ACC112 (cell line): Measurements from ENCODE around the gene TPT1.
A peak's percentile ranks its signal among the peaks of the same experiment; 100 is the strongest.
"Not testable (repeated sequence)": the region's sequence is repeated elsewhere in the genome, so short reads cannot be mapped to it uniquely, and the experiment has no call there.

Source experiments
- H2AFZ ChIP-seq: fragments of 200-600 bp; sonication (generic); one replicate; pipeline ENCODE4 v1.6.0; 2017; ENCODE audit warnings: antibody characterized with exemption, low read length; ENCODE audit not compliant: unreplicated experiment
- H3K27ac ChIP-seq: fragments of 200-600 bp; sonication (generic); 2 replicates; pipeline ENCODE4 v1.5.1; 2014; ENCODE audit warnings: low read depth, mild to moderate bottlenecking, antibody characterized with exemption, low read length, moderate library complexity
- H3K27me3 ChIP-seq: fragments of 200-600 bp; sonication (generic); 2 replicates; pipeline ENCODE4 v1.6.1; 2014; ENCODE audit warnings: mild to moderate bottlenecking, antibody characterized with exemption, low read length, moderate library complexity, mixed read lengths; ENCODE audit not compliant: insufficient read depth
- H3K36me3 ChIP-seq: fragments of 200-600 bp; sonication (generic); 2 replicates; pipeline ENCODE4 v1.6.1; 2016; ENCODE audit warnings: mild to moderate bottlenecking, antibody characterized with exemption, low read length, moderate library complexity, mixed read lengths; ENCODE audit not compliant: insufficient read depth
- H3K4me1 ChIP-seq: fragments of 200-600 bp; sonication (generic); one replicate; pipeline ENCODE4 v1.6.1; 2016; ENCODE audit warnings: low read length, mixed read lengths; ENCODE audit not compliant: insufficient read depth, unreplicated experiment, control insufficient read depth
- H3K4me3 ChIP-seq: fragments of 200-600 bp; sonication (generic); 2 replicates; pipeline ENCODE4 v1.5.1; 2014; ENCODE audit warnings: mild to moderate bottlenecking, low read depth, low read length
- H3K79me2 ChIP-seq: fragments of 200-600 bp; sonication (generic); one replicate; pipeline ENCODE4 v1.6.0; 2016; ENCODE audit warnings: low read length; ENCODE audit not compliant: control insufficient read depth, unreplicated experiment, insufficient read depth

The TPT1 gene

DNA sequence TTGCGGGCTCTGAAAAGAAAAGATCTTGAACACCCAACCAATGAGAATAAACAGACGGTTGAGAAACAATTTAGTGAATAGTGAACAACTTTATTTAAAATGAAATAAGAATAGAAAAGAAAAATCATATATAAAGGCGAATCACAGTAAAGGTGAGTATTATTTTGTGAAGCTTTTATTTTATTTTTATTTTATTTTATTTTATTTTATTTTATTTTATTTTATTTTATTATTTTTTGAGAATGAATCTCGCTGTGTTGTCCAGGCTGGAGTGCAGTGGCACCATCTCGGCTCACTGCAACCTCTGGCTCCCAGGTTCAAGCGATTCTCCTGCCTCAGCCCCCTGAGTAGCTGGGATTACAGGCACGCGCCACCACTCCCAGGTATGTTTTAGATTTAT is 3.1 kb upstream of the TPT1 start:
- H3K4me1 ChIP-seq, H2AFZ ChIP-seq, H3K27me3 ChIP-seq, H3K27ac ChIP-seq, H3K4me3 ChIP-seq: not testable (repeated sequence)
- H3K36me3 ChIP-seq = peaks cover 13% of the 10 kb centered on the region
- peaks cover 35% of the 10 kb centered on the region for H3K79me2 ChIP-seq

DNA sequence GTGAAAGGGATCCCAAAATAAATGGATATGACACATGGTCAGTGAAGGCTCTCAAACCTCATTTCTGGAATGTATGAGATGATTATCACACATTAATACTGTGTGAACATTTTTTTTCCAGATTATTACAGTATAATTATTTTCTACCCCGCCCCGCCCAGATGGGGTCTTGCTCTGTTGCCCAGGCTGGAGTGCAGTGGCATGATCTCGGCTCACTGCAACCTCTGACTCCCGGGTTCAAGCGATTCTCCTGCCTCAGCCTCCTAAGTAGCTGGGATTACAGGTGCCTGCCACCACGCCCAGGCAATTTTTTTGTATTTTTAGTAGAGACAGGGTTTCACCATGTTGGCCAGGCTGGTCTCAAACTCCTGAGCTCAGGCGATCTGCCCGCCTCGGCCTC is 2.1 kb upstream of the TPT1 start:
- Histone ChIP-seq H3K79me2 (peaks cover 44% of the 10 kb centered on the region), H3K36me3 (peaks cover 23% of the 10 kb centered on the region), H3K4me1 (peaks cover 17% of the 10 kb centered on the region)
- not testable (repeated sequence) for H3K27ac ChIP-seq, H2AFZ ChIP-seq, H3K27me3 ChIP-seq, H3K4me3 ChIP-seq

DNA sequence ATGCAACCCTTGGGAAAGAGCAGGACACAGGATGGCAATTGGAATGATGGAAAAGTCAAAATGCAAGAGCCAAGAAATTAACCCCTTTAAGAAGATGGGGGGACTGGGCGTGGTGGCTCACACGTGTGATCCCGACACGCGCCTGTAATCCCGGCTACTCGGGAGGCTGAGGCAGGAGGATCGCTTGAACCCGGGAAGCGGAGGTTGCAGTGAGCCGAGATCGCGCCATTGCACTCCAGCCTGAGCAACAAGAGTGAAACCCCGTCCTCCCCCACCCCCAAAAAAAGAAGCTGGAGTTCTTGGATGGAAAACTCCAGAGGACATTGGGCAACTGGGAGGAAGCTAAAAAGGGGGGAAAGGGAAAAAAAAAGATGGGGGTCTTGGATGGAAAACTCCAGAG is 1.7 kb upstream of the TPT1 start:
- not testable (repeated sequence) for H2AFZ ChIP-seq, H3K27me3 ChIP-seq
- peaks cover 27% of the 10 kb centered on the region for H3K36me3 ChIP-seq
- 0 out of 2 replicates have a peak overlapping the region, but pooled peaks have one; percentile 8 for H3K27ac ChIP-seq
- H3K79me2 ChIP-seq = peaks cover 49% of the 10 kb centered on the region
- peaks cover 21% of the 10 kb centered on the region for H3K4me1 ChIP-seq
- peak overlapping the region; percentile 94 for H3K4me3 ChIP-seq

DNA sequence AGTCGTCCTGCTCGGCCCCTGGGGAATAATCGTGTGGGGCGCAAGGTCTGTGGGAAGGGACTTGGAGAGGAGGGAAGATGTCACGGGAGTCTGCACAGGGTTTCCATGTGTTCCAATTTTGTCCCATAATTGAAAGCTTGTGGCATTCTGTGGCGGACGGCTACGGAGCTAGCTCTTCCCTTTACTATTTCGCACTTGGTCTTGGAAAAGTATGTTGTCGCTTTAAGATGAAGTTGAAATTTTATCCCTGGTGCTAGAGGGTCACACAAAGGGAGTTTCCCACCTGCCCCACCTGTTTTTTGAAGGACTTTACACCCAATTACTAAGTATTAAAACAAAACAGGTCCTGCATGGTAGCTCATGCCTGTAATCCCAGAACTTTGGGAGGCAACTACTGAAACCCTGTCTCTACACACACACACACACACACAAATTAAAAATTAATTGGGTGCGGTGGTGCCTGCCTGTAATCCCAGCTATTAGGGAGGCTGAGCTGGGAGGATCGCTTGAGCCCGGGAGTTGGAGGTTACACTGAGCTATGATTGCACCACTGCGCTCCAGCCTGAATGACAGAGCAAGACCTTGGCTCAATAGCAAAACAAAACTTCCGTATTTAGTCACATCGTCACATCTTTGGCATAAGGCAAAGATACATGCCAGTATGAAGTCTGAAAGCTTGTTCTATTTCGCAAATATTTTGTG is 967 bp upstream of the TPT1 start:
- Histone ChIP-seq H3K4me3 (peak overlapping the region; percentile 94), H3K27me3 (no peaks in the 10 kb centered on the region), H3K79me2 (peaks cover 55% of the 10 kb centered on the region), H3K27ac (peak overlapping the region; percentile 62), H3K36me3 (peaks cover 34% of the 10 kb centered on the region), H2AFZ (peak overlapping the region; percentile 60), H3K4me1 (peaks cover 26% of the 10 kb centered on the region)

DNA sequence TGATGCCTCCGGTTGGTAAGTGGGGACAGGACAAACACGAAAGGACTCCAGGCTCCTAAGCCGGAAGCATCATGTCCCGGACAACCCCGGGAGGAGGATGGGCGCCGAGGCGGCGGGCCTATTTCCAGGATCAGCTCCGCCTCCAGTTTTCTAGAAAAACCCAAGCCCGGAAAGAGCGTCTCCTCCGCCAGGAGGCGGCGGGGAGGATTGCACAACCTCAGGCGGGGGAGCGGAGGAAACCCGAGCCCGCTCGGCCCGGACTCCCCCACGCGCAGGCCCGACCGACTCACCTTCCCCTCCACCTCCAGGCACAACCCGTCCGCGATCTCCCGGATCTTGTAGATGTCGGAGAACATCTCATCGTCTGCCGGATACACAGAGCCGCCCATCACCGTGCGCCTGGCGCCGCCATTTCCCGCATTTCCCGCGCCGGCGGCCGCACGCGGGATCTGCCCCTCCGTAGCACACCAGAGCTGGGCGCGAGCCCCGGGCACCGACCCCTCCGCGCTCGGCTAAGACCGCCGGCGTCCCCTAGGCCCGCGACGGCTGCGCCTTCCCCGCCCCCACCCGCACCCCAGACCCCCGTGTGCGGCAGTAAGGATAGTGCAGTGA is 455 bp downstream of the TPT1 start:
- peaks cover 40% of the 10 kb centered on the region for H3K4me1 ChIP-seq
- H3K4me3 ChIP-seq = peak overlapping the region; percentile 95
- peak overlapping the region; percentile 99 for H3K27ac ChIP-seq
- H3K79me2 ChIP-seq = peaks cover 62% of the 10 kb centered on the region
- no peaks in the 10 kb centered on the region for H3K27me3 ChIP-seq
- peak overlapping the region; percentile 47 for H2AFZ ChIP-seq
- H3K36me3 ChIP-seq = peaks cover 47% of the 10 kb centered on the region

DNA sequence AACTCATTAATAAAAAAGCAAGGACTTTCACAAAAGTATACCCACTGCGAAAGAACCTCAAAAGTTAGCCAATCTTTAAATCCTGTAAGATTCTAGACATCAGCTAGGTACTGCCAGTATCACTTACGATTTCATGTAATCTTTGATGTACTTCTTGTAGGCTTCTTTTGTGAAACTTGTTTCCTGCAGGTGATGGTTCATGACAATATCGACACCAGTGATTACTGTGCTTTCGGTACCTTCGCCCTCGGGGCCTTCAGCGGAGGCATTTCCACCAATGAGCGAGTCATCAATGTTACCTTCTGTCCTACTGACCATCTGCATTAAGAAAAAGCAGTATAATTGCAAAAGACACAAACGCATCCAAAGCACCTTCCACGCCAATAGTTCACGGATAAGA is 1.1 kb downstream of the TPT1 start:
- H3K27ac ChIP-seq = peak overlapping the region; percentile 99
- H3K4me1 ChIP-seq = peaks cover 47% of the 10 kb centered on the region
- peaks cover 48% of the 10 kb centered on the region for H3K36me3 ChIP-seq
- H3K79me2 ChIP-seq = peaks cover 62% of the 10 kb centered on the region
- no peak overlapping the region for H2AFZ ChIP-seq
- H3K27me3 ChIP-seq = no peaks in the 10 kb centered on the region
- peak overlapping the region; percentile 95 for H3K4me3 ChIP-seq

DNA sequence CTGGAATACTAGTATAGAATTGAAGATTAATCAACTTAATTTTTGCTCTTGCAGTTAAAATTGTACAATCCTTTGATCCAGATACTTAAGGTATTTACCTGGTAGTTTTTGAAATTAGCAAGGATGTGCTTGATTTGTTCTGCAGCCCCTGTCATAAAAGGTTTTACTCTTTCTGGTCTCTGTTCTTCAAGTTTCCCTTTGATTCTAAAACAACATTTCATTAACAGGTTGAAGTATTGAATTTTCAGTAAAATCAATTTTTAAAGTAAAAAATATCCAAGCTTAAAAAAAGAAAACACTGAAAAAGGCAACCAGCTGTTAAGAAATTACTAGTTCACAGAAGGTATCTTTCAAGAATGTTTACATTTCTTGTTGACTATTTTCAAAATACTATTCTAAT is 1.6 kb downstream of the TPT1 start:
- H2AFZ ChIP-seq = no peak overlapping the region
- no peaks in the 10 kb centered on the region for H3K27me3 ChIP-seq
- peaks cover 48% of the 10 kb centered on the region for H3K36me3 ChIP-seq
- H3K79me2 ChIP-seq = peaks cover 62% of the 10 kb centered on the region
- H3K4me3 ChIP-seq = peak overlapping the region; percentile 95
- H3K27ac ChIP-seq = no peak overlapping the region
- H3K4me1 ChIP-seq = peaks cover 51% of the 10 kb centered on the region

DNA sequence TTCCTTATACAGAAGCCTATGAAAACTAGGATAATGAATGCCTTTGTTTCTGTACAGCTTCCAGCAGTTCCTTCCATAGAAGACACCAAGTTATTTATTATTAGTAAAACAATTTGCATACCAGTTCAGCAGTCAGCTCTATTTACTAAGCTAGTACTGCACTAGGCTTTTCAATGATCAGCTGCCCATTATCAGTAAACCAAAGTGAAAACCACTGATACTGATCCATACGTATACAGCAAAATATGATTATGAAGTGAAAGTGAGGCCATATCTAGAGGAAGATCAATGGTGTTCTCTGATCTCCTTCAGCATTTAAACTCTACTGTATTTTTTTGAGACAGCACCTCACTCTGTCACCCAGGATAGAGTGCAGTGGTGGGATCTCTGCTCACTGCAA is 3.2 kb downstream of the TPT1 start:
- Histone ChIP-seq H3K36me3 (peaks cover 48% of the 10 kb centered on the region), H3K4me1 (peaks cover 66% of the 10 kb centered on the region)

DNA sequence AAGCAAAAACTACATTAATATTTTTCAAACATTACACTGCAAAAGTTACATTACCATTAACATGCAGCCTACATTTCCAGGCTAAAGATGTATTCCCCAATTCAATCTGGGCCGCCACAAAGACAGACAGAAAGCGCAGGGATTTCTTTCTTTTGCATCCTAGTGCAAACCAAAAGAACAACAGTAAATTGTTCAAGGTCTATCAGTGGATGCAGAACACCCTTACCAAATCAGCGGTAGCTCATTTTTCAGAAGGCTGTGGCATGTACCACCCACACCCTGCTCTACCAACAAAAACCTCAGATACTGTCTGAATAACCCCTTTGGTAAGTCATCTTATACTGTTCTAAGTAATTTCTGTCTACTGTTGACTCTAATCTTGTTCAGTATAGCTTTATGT is 3.6 kb downstream of the TPT1 start:
- Histone ChIP-seq H3K4me1 (peaks cover 66% of the 10 kb centered on the region), H3K27me3 (no peaks in the 10 kb centered on the region), H3K27ac (no peak overlapping the region), H2AFZ (no peak overlapping the region), H3K79me2 (peaks cover 55% of the 10 kb centered on the region), H3K4me3 (peak overlapping the region; percentile 95), H3K36me3 (peaks cover 48% of the 10 kb centered on the region)

More for the DNA sequence above, 3.2 kb downstream of the TPT1 start:
- Histone ChIP-seq H3K27me3 (no peaks in the 10 kb centered on the region), H2AFZ (no peak overlapping the region), H3K79me2 (peaks cover 59% of the 10 kb centered on the region), H3K4me3 (peak overlapping the region; percentile 95), H3K27ac (no peak overlapping the region)

DNA sequence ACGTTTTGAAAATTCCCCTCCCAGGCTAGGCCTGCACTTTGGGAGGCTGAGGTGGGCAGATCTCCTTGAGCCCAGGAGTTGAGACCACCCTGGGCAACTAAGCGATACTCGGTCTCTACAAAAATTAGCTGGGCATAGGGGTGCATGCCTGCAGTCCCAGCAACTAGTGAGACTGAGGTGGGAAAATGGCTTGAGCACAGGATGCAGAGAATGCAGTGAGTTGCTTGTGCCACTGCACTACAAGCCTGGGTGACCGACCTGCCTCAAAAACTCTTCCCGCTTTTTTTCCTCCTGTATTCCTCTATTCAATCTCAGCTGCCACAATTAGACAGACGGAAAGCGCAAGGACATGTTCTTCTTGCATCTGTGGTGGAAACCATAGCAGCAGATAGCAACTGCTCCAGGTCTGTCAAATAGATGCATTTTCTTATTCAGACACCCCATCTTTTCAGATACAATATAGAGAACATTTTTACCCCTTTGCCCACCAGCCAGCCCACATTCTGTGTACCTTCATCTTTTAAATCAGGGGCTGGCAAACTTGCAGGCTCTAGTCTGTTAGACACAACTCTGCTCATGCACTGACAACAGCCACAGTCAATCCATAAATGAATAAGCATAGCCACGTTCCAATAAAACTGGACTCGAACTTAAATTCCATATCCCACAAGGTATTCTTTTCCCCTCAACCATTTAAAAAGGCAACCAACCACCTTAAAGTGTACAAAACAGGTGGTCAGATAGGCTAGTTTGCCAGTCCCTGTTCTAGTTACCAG is 4.8 kb downstream of the TPT1 start:
- peaks cover 73% of the 10 kb centered on the region for H3K4me1 ChIP-seq
- peaks cover 48% of the 10 kb centered on the region for H3K36me3 ChIP-seq
- no peak overlapping the region for H3K4me3 ChIP-seq
- no peak overlapping the region for H2AFZ ChIP-seq
- H3K27me3 ChIP-seq = no peaks in the 10 kb centered on the region
- H3K27ac ChIP-seq = no peak overlapping the region; the same call in 1 of the 2 replicates
- H3K79me2 ChIP-seq = peaks cover 45% of the 10 kb centered on the region
